Neural progenitor cell (in vitro differentiated cells): ENCODE data around the gene SMTNL2. TPM values are rescaled to one million over a fixed set of nuclear protein-coding genes. Genes with fewer than 3 reads are reported as not detected.
"Not testable (repeated sequence)": the region's sequence is repeated elsewhere in the genome, so short reads cannot be mapped to it uniquely, and the experiment has no call there.

Experiments used
- DNase-seq: peaks from one replicate; pipeline ENCODE4 v3.0.0-alpha.2; 2016; ENCODE audit warnings: low spot score
- H2AFZ ChIP-seq: fragments of 200-600 bp; sonication (generic); replicated peaks from 2 replicates; pipeline ENCODE4 v1.6.1; 2016; ENCODE audit warnings: antibody characterized with exemption
- H3F3A ChIP-seq: fragments of 200-600 bp; sonication (generic); 2 replicates; pipeline ENCODE4 v1.6.1; 2016; ENCODE audit warnings: antibody characterized with exemption, low read depth
- H3K27ac ChIP-seq: fragments of 200-600 bp; sonication (generic); 2 replicates; pipeline ENCODE4 v1.5.1; 2016; ENCODE audit warnings: mild to moderate bottlenecking
- H3K27me3 ChIP-seq: fragments of 200-600 bp; sonication (generic); 2 replicates; pipeline ENCODE4 v1.6.1; 2016; ENCODE audit warnings: mild to moderate bottlenecking, moderate library complexity
- H3K36me3 ChIP-seq: fragments of 200-600 bp; sonication (generic); 2 replicates; pipeline ENCODE4 v1.5.1; 2016
- H3K4me1 ChIP-seq: fragments of 200-600 bp; sonication (generic); 2 replicates; pipeline ENCODE4 v1.6.1; 2016; ENCODE audit warnings: mixed run types
- H3K4me2 ChIP-seq: fragments of 200-600 bp; sonication (generic); 2 replicates; pipeline ENCODE4 v1.6.1; 2016
- H3K4me3 ChIP-seq: fragments of 200-600 bp; sonication (generic); 2 replicates; pipeline ENCODE4 v1.5.1; 2016
- H3K79me2 ChIP-seq: fragments of 200-600 bp; sonication (generic); 2 replicates; pipeline ENCODE4 v1.6.1; 2016; ENCODE audit warnings: low read depth
- H3K9ac ChIP-seq: fragments of 200-600 bp; sonication (generic); 2 replicates; pipeline ENCODE4 v1.6.1; 2016
- H3K9me3 ChIP-seq: fragments of 200-600 bp; sonication (generic); 2 replicates; pipeline ENCODE4 v1.5.1; 2016; ENCODE audit warnings: low read depth
- H4K20me1 ChIP-seq: fragments of 200-600 bp; sonication (generic); 2 replicates; pipeline ENCODE4 v1.6.1; 2016; ENCODE audit warnings: low read depth
- H3K27ac Mint-ChIP-seq: 3 replicates; pipeline ENCODE4 v1.8.0; 2021; ENCODE audit warnings: mixed read lengths
- H3K27me3 Mint-ChIP-seq: 2 replicates; pipeline ENCODE4 v1.8.0; 2022; ENCODE audit warnings: low read depth, mild to moderate bottlenecking, inconsistent platforms, moderate library complexity, mixed read lengths; ENCODE audit not compliant: insufficient read depth
- H3K36me3 Mint-ChIP-seq: 3 replicates; pipeline ENCODE4 v1.8.0; 2021; ENCODE audit warnings: mixed read lengths
- H3K4me1 Mint-ChIP-seq: 3 replicates; pipeline ENCODE4 v1.8.0; 2021; ENCODE audit warnings: mixed read lengths
- H3K4me3 Mint-ChIP-seq: 3 replicates; pipeline ENCODE4 v1.8.0; 2021; ENCODE audit warnings: mild to moderate bottlenecking, moderate library complexity, mixed read lengths
- H3K9me3 Mint-ChIP-seq: 3 replicates; pipeline ENCODE4 v1.8.0; 2020; ENCODE audit warnings: mixed read lengths
- EZH2 ChIP-seq: fragments of 200-600 bp; sonication (generic); IDR thresholded peaks from 2 replicates; pipeline ENCODE4 v1.6.1; 2017; ENCODE audit warnings: antibody characterized with exemption, mild to moderate bottlenecking, moderate library complexity
- EZH2phosphoT487 ChIP-seq: fragments of 200-600 bp; sonication (generic); IDR thresholded peaks from 2 replicates; pipeline ENCODE4 v1.6.1; 2017; ENCODE audit warnings: antibody characterized with exemption
- total RNA-seq: library from RNA; depleted of rRNA; stranded (reverse); fragments of >200 nt; gene quantifications from 2 replicates; pipeline ENCODE4 v1.2.3, GENCODE V29; 2015; ENCODE audit warnings: low replicate concordance
- TF ChIP-seq, protein P1 (sequence below): fragments of 200-600 bp; sonication (generic); IDR thresholded peaks from 2 replicates; pipeline ENCODE4 v1.5.1; 2017; ENCODE audit warnings: antibody characterized with exemption, mild to moderate bottlenecking

Gene SMTNL2
- total RNA-seq, 1 donor from 2014 or later: 3.0 TPM

DNA sequence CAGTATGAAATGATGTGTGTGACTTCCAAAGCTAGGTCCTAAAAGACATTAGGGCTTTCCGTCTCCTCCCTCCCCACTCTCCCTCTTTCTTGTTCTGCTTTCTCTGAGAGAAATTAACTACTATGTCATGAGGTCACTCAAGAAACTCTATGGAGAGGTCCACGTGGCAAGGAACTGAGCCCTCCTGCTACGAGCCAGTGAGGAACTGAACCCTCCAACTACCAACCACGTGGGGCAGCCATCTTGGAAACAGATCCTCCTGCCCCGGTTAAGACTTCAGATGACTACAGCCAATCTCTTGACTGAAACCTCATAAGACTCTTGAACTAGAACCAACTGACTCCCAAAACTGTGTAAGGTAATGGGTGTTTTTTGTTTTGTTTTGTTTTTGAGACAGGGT, 61.3 kb downstream of the SMTNL2 start:
- no peak overlapping the region for H2AFZ ChIP-seq
- H3K9ac ChIP-seq: no peak overlapping the region
- Mint-ChIP-seq H3K4me3 (no peak overlapping the region), H3K36me3 (no peaks in the 10 kb centered on the region), H3K9me3 (peaks cover 2% of the 10 kb centered on the region), H3K27ac (no peak overlapping the region), H3K27me3 (peaks cover 35% of the 10 kb centered on the region), H3K4me1 (peaks cover 24% of the 10 kb centered on the region)
- H4K20me1 ChIP-seq: no peaks in the 10 kb centered on the region
- H3K27me3 ChIP-seq: peaks cover 48% of the 10 kb centered on the region
- peaks cover 9% of the 10 kb centered on the region for H3F3A ChIP-seq
- no peaks in the 10 kb centered on the region for H3K9me3 ChIP-seq
- no peak overlapping the region for H3K27ac ChIP-seq
- TF ChIP-seq EZH2 (no peak), EZH2phosphoT487 (no peak)
- TF ChIP-seq, protein P1, sequence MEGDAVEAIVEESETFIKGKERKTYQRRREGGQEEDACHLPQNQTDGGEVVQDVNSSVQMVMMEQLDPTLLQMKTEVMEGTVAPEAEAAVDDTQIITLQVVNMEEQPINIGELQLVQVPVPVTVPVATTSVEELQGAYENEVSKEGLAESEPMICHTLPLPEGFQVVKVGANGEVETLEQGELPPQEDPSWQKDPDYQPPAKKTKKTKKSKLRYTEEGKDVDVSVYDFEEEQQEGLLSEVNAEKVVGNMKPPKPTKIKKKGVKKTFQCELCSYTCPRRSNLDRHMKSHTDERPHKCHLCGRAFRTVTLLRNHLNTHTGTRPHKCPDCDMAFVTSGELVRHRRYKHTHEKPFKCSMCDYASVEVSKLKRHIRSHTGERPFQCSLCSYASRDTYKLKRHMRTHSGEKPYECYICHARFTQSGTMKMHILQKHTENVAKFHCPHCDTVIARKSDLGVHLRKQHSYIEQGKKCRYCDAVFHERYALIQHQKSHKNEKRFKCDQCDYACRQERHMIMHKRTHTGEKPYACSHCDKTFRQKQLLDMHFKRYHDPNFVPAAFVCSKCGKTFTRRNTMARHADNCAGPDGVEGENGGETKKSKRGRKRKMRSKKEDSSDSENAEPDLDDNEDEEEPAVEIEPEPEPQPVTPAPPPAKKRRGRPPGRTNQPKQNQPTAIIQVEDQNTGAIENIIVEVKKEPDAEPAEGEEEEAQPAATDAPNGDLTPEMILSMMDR: no peak
- H3K36me3 ChIP-seq: no peaks in the 10 kb centered on the region
- peaks cover 17% of the 10 kb centered on the region for H3K4me1 ChIP-seq
- no peak for DNase-seq
- no peaks in the 10 kb centered on the region for H3K79me2 ChIP-seq
- no peak overlapping the region for H3K4me2 ChIP-seq
- no peak overlapping the region for H3K4me3 ChIP-seq

DNA sequence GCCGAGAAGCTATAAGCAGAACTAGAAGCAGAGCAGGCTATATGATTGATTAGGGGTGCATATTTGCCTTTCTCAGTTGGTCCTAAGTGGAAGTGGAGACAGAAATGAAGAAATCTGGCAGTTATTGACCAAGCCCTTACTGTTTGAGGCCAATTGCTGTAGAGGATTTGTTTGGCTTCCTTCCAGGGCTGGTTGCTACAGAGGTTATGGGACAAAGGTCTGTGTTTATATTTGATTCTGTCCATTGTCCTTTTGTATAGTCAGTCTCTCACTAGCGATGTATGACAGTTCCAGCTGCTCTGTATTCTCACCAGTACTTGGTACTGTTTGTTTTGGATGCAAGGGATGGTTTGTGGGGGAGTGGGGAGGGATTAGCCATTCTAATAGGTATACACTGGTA, 64.4 kb downstream of the SMTNL2 start:
- H2AFZ ChIP-seq: no peak overlapping the region
- H4K20me1 ChIP-seq: no peaks in the 10 kb centered on the region
- H3K4me3 Mint-ChIP-seq: no peak overlapping the region
- H3K4me3 ChIP-seq: no peak overlapping the region
- H3K27me3 Mint-ChIP-seq: peaks cover 7% of the 10 kb centered on the region
- peaks cover under 1% of the 10 kb centered on the region for H3K4me1 Mint-ChIP-seq
- no peak overlapping the region for H3K4me2 ChIP-seq
- TF ChIP-seq EZH2phosphoT487: no peak
- no peak for TF ChIP-seq EZH2
- TF ChIP-seq, protein P1: no peak
- H3K27me3 ChIP-seq: peaks cover 17% of the 10 kb centered on the region
- H3K36me3 ChIP-seq: no peaks in the 10 kb centered on the region
- no peaks in the 10 kb centered on the region for H3K9me3 ChIP-seq
- no peak for DNase-seq
- no peak overlapping the region for H3K27ac Mint-ChIP-seq
- no peaks in the 10 kb centered on the region for H3K36me3 Mint-ChIP-seq
- H3K9me3 Mint-ChIP-seq: peaks cover 2% of the 10 kb centered on the region
- no peaks in the 10 kb centered on the region for H3K79me2 ChIP-seq
- no peaks in the 10 kb centered on the region for H3K4me1 ChIP-seq
- no peak overlapping the region for H3K9ac ChIP-seq
- no peak overlapping the region for H3K27ac ChIP-seq
- H3F3A ChIP-seq: no peaks in the 10 kb centered on the region

DNA sequence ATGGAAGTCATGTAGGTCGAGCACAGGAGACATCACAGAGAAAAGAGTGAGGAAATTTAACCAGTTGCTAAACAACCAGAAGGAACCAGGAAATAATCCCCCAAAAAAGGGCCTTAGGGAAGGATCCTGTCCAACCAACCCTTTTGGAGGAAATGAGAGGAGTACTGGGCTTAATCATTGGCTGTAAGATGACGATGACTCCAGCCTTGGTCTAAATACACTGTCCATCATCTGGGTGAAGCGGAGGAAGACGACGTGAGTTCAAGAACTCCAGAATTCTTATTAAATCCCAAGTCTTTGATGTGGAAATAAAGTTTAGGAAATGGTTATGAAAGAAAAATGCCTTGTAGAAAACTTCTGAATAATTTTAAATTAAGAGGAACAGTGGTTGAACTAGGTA, 68.7 kb downstream of the SMTNL2 start:
- Mint-ChIP-seq H3K27me3 (peaks cover 2% of the 10 kb centered on the region), H3K27ac (no peak overlapping the region), H3K36me3 (no peaks in the 10 kb centered on the region), H3K4me3 (no peak overlapping the region), H3K4me1 (peaks cover 3% of the 10 kb centered on the region), H3K9me3 (no peaks in the 10 kb centered on the region)
- H3K4me1 ChIP-seq: no peaks in the 10 kb centered on the region
- no peak overlapping the region for H3K4me3 ChIP-seq
- no peak overlapping the region for H3K9ac ChIP-seq
- no peaks in the 10 kb centered on the region for H3K27me3 ChIP-seq
- no peaks in the 10 kb centered on the region for H4K20me1 ChIP-seq
- no peak overlapping the region for H2AFZ ChIP-seq
- H3F3A ChIP-seq: no peaks in the 10 kb centered on the region
- no peaks in the 10 kb centered on the region for H3K79me2 ChIP-seq
- DNase-seq: no peak
- H3K36me3 ChIP-seq: no peaks in the 10 kb centered on the region
- no peak for TF ChIP-seq EZH2
- no peak for TF ChIP-seq EZH2phosphoT487
- TF ChIP-seq, protein P1: no peak
- H3K9me3 ChIP-seq: no peaks in the 10 kb centered on the region
- no peak overlapping the region for H3K4me2 ChIP-seq
- H3K27ac ChIP-seq: no peak overlapping the region

DNA sequence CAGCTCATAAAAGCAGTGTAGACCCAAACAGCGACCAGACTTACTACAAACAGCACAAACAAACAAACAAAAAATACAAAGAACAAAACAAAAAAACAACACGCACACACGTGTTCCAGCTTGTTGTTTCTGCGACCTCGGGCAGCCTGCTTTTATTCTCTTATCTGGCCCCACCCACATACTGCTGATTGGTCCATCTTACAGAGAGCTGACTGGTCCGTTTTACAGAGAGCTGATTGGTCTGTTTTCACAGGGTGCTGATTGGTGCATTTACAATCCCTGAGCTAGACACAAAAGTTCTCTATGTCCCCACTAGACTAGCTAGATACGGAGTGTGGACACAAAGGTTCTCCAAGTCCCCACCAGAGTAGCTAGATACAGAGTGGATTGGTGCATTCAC, 71.6 kb downstream of the SMTNL2 start:
- not testable (repeated sequence) for DNase-seq, H3K9me3 ChIP-seq, H3K4me3 ChIP-seq, H3K4me3 Mint-ChIP-seq, H3K4me2 ChIP-seq, H3K27ac ChIP-seq, H3K9me3 Mint-ChIP-seq, H3K27ac Mint-ChIP-seq, H3F3A ChIP-seq, H2AFZ ChIP-seq, H3K4me1 ChIP-seq, H3K27me3 ChIP-seq, H4K20me1 ChIP-seq, H3K4me1 Mint-ChIP-seq, H3K36me3 ChIP-seq, H3K27me3 Mint-ChIP-seq, H3K36me3 Mint-ChIP-seq, H3K9ac ChIP-seq, H3K79me2 ChIP-seq
